HCT116 (cell line): Measurements from ENCODE around the gene GLT6D1. TPM values are rescaled to one million over a fixed set of nuclear protein-coding genes. Genes with fewer than 3 reads are reported as not detected.

Experiments used
- ATAC-seq: fragments of 200-7000 bp; cut with Tn5 transposase; 2 replicates; pipeline ENCODE4 v1.9.1; 2020; ENCODE audit warnings: mild to moderate bottlenecking, moderate library complexity
- BruUV-seq: library from RNA; stranded (reverse); fragments of 400-500 nt; replicated peaks from 2 replicates; lab custom pipeline; 2021; lab: Mats Ljungman, UMichigan
- CTCF ChIA-PET: fragments of 300-600 bp; sonication (Branson Sonifier 250); formaldehyde crosslinking; loops from one replicate; lab custom pipeline; 2021; ENCODE audit warnings: antibody characterized with exemption; lab: Charles Lee
- POLR2A ChIA-PET: fragments of 300-600, 350-600 bp; sonication (Branson Sonifier 250); formaldehyde crosslinking; loops from one replicate; lab custom pipeline; 2021; ENCODE audit warnings: antibody characterized with exemption; lab: Charles Lee
- RAD21 ChIA-PET, 2 experiments: fragments of 300-600 bp; sonication (Branson Sonifier 250); formaldehyde crosslinking; loops; one replicate each; lab custom pipeline; 2023; ENCODE audit warnings: low total read pairs in 2 of 2; ENCODE audit not compliant: uncharacterized antibody in 2 of 2, unreplicated experiment in 2 of 2, low non-redundant PET in 1 of 2; lab: Charles Lee
- DNase-seq: peaks from one replicate; pipeline ENCODE4 v3.0.0-alpha.2; 2010; ENCODE audit warnings: low read depth, low spot score
- H2AFZ ChIP-seq: fragments of 200-600 bp; shearing (Covaris generic), sonication (generic); 2 replicates; pipeline ENCODE4 v1.6.1; 2017; ENCODE audit warnings: low read depth, mixed run types, mixed read lengths, antibody characterized with exemption, low read length; ENCODE audit not compliant: poor library complexity, severe bottlenecking
- H3K27ac ChIP-seq: 2 replicates; pipeline ENCODE4 v1.5.1; 2012; ENCODE audit warnings: low read depth, low read length
- H3K27me3 ChIP-seq: fragments of 200-600 bp; sonication (generic); 2 replicates; pipeline ENCODE4 v1.6.1; 2016; ENCODE audit warnings: mixed run types, low read length, mixed read lengths; ENCODE audit not compliant: insufficient read depth
- H3K36me3 ChIP-seq, 2 experiments: fragments of 200-500 bp in 1 of 2; fragments of 200-600 bp in 1 of 2; sonication (Bioruptor generic) in 1 of 2; sonication (generic) in 1 of 2; 2 replicates each; pipeline versions ENCODE4 v1.5.1 to v1.6.1; 2014 to 2016; ENCODE audit warnings: low read length in 2 of 2, inconsistent platforms in 1 of 2, mixed read lengths in 1 of 2, mixed run types in 1 of 2; ENCODE audit not compliant: insufficient read depth in 2 of 2, control insufficient read depth in 1 of 2
- H3K4me1 ChIP-seq, 2 experiments: fragments of 200-600 bp in 1 of 2; sonication (generic) in 1 of 2; 2 replicates each; pipeline versions ENCODE4 v1.5.1 to v1.6.1; 2012 to 2017; ENCODE audit warnings: low read length in 2 of 2, inconsistent platforms in 1 of 2, mild to moderate bottlenecking in 1 of 2, mixed read lengths in 1 of 2, mixed run types in 1 of 2, moderate library complexity in 1 of 2; ENCODE audit not compliant: insufficient read depth in 2 of 2, control insufficient read depth in 1 of 2
- H3K4me2 ChIP-seq: fragments of 200-600 bp; sonication (generic); 2 replicates; pipeline ENCODE4 v1.6.1; 2017; ENCODE audit warnings: mixed run types, low read length, mixed read lengths
- H3K4me3 ChIP-seq, 2 experiments: fragments of 200-600 bp in 1 of 2; sonication (generic) in 1 of 2; replicated peaks in 1 of 2; 2 replicates each; pipeline ENCODE4 v1.5.1; 2011 to 2016; ENCODE audit warnings: low read length in 2 of 2, control low read depth in 1 of 2, low read depth in 1 of 2, mild to moderate bottlenecking in 1 of 2, mixed read lengths in 1 of 2, mixed run types in 1 of 2
- H3K79me2 ChIP-seq: fragments of 200-600 bp; sonication (generic); 2 replicates; pipeline ENCODE4 v1.6.1; 2017; ENCODE audit warnings: mild to moderate bottlenecking, mixed run types, low read length, moderate library complexity, mixed read lengths; ENCODE audit not compliant: insufficient read depth
- H3K9ac ChIP-seq: fragments of 200-600 bp; sonication (generic); 2 replicates; pipeline ENCODE4 v1.6.1; 2016; ENCODE audit warnings: low read length, mixed read lengths
- H3K9me2 ChIP-seq: fragments of 200-600 bp; sonication (generic), shearing (Covaris generic); 2 replicates; pipeline ENCODE4 v1.6.1; 2017; ENCODE audit warnings: mixed run types, mild to moderate bottlenecking, moderate library complexity; ENCODE audit not compliant: insufficient read depth
- H3K9me3 ChIP-seq, 2 experiments: fragments of 200-500 bp in 1 of 2; fragments of 200-600 bp in 1 of 2; sonication (Bioruptor generic) in 1 of 2; sonication (generic) in 1 of 2; 2 replicates each; pipeline ENCODE4 v1.6.1; 2014 to 2017; ENCODE audit warnings: low read length in 2 of 2, mixed read lengths in 2 of 2, inconsistent platforms in 1 of 2, low read depth in 1 of 2, mild to moderate bottlenecking in 1 of 2, mixed run types in 1 of 2, moderate library complexity in 1 of 2; ENCODE audit not compliant: control insufficient read depth in 1 of 2, insufficient read depth in 1 of 2
- H4K20me1 ChIP-seq: fragments of 200-600 bp; sonication (generic), shearing (Covaris generic); 2 replicates; pipeline ENCODE4 v1.6.1; 2017; ENCODE audit warnings: mixed run types, mild to moderate bottlenecking, moderate library complexity; ENCODE audit not compliant: insufficient read depth
- CBX3 ChIP-seq: IDR thresholded peaks from 2 replicates; pipeline ENCODE4 v1.6.1; 2012; ENCODE audit warnings: low read depth
- CEBPB ChIP-seq: IDR thresholded peaks from 2 replicates; pipeline ENCODE4 v1.6.1; 2012; ENCODE audit warnings: low read depth
- EGR1 ChIP-seq: IDR thresholded peaks from 2 replicates; pipeline ENCODE4 v1.6.1; 2012; ENCODE audit warnings: low read depth
- ELF1 ChIP-seq: IDR thresholded peaks from 2 replicates; pipeline ENCODE4 v1.6.1; 2012; ENCODE audit warnings: low read depth, borderline replicate concordance
- EZH2 ChIP-seq: fragments of 200-600 bp; sonication (generic); IDR thresholded peaks from 2 replicates; pipeline ENCODE4 v1.6.1; 2017; ENCODE audit warnings: antibody characterized with exemption, mixed run types
- EZH2phosphoT487 ChIP-seq: fragments of 200-600 bp; IDR thresholded peaks from 2 replicates; pipeline ENCODE4 v1.6.1; 2018; ENCODE audit warnings: antibody characterized with exemption, borderline replicate concordance
- JUND ChIP-seq: IDR thresholded peaks from 2 replicates; pipeline ENCODE4 v1.6.1; 2012
- POLR2A ChIP-seq: IDR thresholded peaks from 2 replicates; pipeline ENCODE4 v1.7.0; 2011; ENCODE audit warnings: borderline replicate concordance; ENCODE audit not compliant: insufficient read depth, insufficient read length; ENCODE audit errors: extremely low read depth
- POLR2AphosphoS5 ChIP-seq: IDR thresholded peaks from 2 replicates; pipeline ENCODE4 v1.6.1; 2011; ENCODE audit warnings: mild to moderate bottlenecking, low read depth, low read length, moderate library complexity
- SIN3A ChIP-seq: IDR thresholded peaks from 2 replicates; pipeline ENCODE4 v1.6.1; 2012; ENCODE audit warnings: low read depth
- SP1 ChIP-seq: IDR thresholded peaks from 2 replicates; pipeline ENCODE4 v1.6.1; 2012; ENCODE audit warnings: low read depth
- SRF ChIP-seq: IDR thresholded peaks from 2 replicates; pipeline ENCODE4 v1.6.1; 2012; ENCODE audit warnings: low read depth
- ZNF274 ChIP-seq: fragments of 200-500 bp; sonication (Bioruptor generic); IDR thresholded peaks from 2 replicates; pipeline ENCODE4 v1.6.1; 2014; ENCODE audit warnings: mild to moderate bottlenecking, low read depth, low read length, inconsistent platforms
- intact Hi-C: fragments of 100-400 bp; cut with micrococcal nuclease; formaldehyde crosslinking; loops from 2 replicates; pipeline ENCODE4 v1.10.0; 2022
- total RNA-seq: library from RNA; stranded (reverse); gene quantifications from one replicate; pipeline ENCODE4 v1.2.1, GENCODE V29; 2021; ENCODE audit not compliant: unreplicated experiment
- TF ChIP-seq, protein P1 (sequence below): IDR thresholded peaks from 2 replicates; pipeline ENCODE4 v1.6.1; 2012
- TF ChIP-seq, protein P2 (sequence below), 3 experiments: fragments of 200-600 bp in 1 of 3; sonication (generic) in 1 of 3; IDR thresholded peaks in 2 of 3; conservative IDR thresholded peaks in 1 of 3; 2 replicates each; pipeline ENCODE4 v1.5.1; 2012 to 2017; ENCODE audit warnings: low read depth in 2 of 3, low read length in 2 of 3, antibody characterized with exemption in 1 of 3, borderline replicate concordance in 1 of 3, control low read depth in 1 of 3, mild to moderate bottlenecking in 1 of 3, mixed read lengths in 1 of 3, mixed run types in 1 of 3, moderate library complexity in 1 of 3; ENCODE audit not compliant: insufficient read depth in 1 of 3
- TF ChIP-seq, protein P3 (sequence below): IDR thresholded peaks from 2 replicates; pipeline ENCODE4 v1.6.1; 2011; ENCODE audit warnings: mild to moderate bottlenecking, low read length, moderate library complexity; ENCODE audit not compliant: insufficient replicate concordance; ENCODE audit errors: extremely low read depth
- TF ChIP-seq, protein P4 (sequence below): IDR thresholded peaks from 2 replicates; pipeline ENCODE4 v1.6.1; 2012

The GLT6D1 gene
- total RNA-seq, 1 experiment from 2014 or later = not detected

DNA sequence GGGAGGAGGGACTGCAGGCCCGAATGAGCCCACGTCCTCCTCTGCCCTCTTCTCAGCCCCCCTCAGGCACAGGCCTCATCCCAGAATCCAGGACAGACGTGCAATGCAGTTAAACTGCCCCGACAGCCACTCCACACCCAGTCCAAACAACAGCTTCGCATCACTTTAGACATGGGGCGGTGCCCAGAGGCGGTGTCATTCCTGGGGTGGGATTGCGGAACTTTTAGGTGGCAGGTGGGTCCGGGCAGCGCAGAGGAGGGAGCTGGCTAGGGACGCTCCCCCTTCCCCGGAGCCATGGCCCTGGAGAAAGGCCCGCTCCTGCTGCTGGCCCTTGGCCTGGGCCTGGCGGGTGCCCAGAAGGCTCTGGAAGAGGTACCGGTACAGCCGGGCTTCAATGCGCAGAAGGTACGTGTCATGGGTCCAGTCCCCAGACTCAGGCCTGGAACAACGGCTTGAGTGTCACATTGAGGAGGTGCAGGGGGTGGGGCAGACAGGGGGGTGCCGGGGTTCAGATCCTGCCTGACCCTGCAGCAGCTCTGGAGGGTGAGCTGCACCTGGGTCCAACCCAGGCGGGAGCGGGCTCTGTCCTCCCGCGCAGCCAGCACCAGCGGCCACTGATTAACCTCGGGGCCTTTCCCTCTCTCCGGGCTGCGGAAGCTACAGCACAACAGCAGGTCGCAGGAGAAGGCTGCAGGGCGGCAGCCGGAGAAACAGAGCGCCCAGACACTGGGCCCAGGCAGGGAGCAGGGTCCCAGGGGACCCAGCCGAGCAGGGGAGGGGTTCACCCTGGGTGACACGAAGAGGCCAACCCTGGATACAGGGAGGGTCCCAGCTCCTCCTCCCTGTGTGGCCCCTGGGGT, 25.2 kb downstream of the GLT6D1 start:
- Histone ChIP-seq H3K36me3 (no peaks in the 10 kb centered on the region), H3K4me2 (no peak overlapping the region), H3K4me1 (no peaks in the 10 kb centered on the region), H2AFZ (no peak overlapping the region), H3K9ac (no peak overlapping the region), H3K9me2 (no peaks in the 10 kb centered on the region), H3K27me3 (no peaks in the 10 kb centered on the region), H3K9me3 (no peaks in the 10 kb centered on the region), H3K27ac (no peak overlapping the region), H3K79me2 (no peaks in the 10 kb centered on the region), H4K20me1 (no peaks in the 10 kb centered on the region), H3K4me3 (no peak overlapping the region)
- no TSS peak for BruUV-seq
- ATAC-seq (no peak), DNase-seq (no peak)
- no peak for TF ChIP-seq ELF1
- TF ChIP-seq, protein P1, sequence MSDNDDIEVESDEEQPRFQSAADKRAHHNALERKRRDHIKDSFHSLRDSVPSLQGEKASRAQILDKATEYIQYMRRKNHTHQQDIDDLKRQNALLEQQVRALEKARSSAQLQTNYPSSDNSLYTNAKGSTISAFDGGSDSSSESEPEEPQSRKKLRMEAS = no peak
- no peak for TF ChIP-seq POLR2A
- TF ChIP-seq CEBPB = no peak
- no peak for TF ChIP-seq EZH2
- no peak for TF ChIP-seq POLR2AphosphoS5
- no peak for TF ChIP-seq JUND
- TF ChIP-seq EGR1 = no peak
- no peak for TF ChIP-seq SRF
- TF ChIP-seq EZH2phosphoT487 = no peak
- no peak for TF ChIP-seq CBX3
- TF ChIP-seq, protein P2, sequence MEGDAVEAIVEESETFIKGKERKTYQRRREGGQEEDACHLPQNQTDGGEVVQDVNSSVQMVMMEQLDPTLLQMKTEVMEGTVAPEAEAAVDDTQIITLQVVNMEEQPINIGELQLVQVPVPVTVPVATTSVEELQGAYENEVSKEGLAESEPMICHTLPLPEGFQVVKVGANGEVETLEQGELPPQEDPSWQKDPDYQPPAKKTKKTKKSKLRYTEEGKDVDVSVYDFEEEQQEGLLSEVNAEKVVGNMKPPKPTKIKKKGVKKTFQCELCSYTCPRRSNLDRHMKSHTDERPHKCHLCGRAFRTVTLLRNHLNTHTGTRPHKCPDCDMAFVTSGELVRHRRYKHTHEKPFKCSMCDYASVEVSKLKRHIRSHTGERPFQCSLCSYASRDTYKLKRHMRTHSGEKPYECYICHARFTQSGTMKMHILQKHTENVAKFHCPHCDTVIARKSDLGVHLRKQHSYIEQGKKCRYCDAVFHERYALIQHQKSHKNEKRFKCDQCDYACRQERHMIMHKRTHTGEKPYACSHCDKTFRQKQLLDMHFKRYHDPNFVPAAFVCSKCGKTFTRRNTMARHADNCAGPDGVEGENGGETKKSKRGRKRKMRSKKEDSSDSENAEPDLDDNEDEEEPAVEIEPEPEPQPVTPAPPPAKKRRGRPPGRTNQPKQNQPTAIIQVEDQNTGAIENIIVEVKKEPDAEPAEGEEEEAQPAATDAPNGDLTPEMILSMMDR (IDR thresholded peaks at IDR 0.05 in 2 of 3, conservative IDR thresholded peaks at IDR 0.05 in 1 of 3; ENCODE audit: borderline replicate concordance in 1 of 3, insufficient read depth in 1 of 3, low read depth in 2 of 3, low read length in 2 of 3) = no peak
- TF ChIP-seq SIN3A = no peak
- TF ChIP-seq, protein P3, sequence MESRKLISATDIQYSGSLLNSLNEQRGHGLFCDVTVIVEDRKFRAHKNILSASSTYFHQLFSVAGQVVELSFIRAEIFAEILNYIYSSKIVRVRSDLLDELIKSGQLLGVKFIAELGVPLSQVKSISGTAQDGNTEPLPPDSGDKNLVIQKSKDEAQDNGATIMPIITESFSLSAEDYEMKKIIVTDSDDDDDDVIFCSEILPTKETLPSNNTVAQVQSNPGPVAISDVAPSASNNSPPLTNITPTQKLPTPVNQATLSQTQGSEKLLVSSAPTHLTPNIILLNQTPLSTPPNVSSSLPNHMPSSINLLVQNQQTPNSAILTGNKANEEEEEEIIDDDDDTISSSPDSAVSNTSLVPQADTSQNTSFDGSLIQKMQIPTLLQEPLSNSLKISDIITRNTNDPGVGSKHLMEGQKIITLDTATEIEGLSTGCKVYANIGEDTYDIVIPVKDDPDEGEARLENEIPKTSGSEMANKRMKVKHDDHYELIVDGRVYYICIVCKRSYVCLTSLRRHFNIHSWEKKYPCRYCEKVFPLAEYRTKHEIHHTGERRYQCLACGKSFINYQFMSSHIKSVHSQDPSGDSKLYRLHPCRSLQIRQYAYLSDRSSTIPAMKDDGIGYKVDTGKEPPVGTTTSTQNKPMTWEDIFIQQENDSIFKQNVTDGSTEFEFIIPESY = no peak
- no peak for TF ChIP-seq ZNF274
- TF ChIP-seq SP1 = no peak
- TF ChIP-seq, protein P4, sequence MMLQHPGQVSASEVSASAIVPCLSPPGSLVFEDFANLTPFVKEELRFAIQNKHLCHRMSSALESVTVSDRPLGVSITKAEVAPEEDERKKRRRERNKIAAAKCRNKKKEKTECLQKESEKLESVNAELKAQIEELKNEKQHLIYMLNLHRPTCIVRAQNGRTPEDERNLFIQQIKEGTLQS = no peak
- intact Hi-C loops = no loop called here
- CTCF ChIA-PET = no interaction called here
- RAD21 ChIA-PET = no interaction called here
- POLR2A ChIA-PET = interaction anchor here (0.5 kb wide), 1 partner anchor 72 kb away, joined by 6 read pairs; no protein-coding TSS in a partner anchor
